Neural progenitor cell (in vitro differentiated cells): Measurements from ENCODE around the gene TSHZ2.

ENCODE experiments used
- CTCF ChIP-seq: fragments of 200-600 bp; sonication (generic); IDR thresholded peaks from 2 replicates; pipeline ENCODE4 v1.5.1; 2017; ENCODE audit warnings: antibody characterized with exemption, mild to moderate bottlenecking
- EZH2 ChIP-seq: fragments of 200-600 bp; sonication (generic); IDR thresholded peaks from 2 replicates; pipeline ENCODE4 v1.6.1; 2017; ENCODE audit warnings: antibody characterized with exemption, mild to moderate bottlenecking, moderate library complexity
- EZH2phosphoT487 ChIP-seq: fragments of 200-600 bp; sonication (generic); IDR thresholded peaks from 2 replicates; pipeline ENCODE4 v1.6.1; 2017; ENCODE audit warnings: antibody characterized with exemption

- TF ChIP-seq CTCF: no peak
- TF ChIP-seq EZH2: no peak
- TF ChIP-seq EZH2phosphoT487: no peak
These were observed 430.9 kb downstream of the TSHZ2 start for GRCh38 chr20:53403029-53403428.
